H54 (cell line): Measurements from ENCODE around the gene RAB40B.
"Not testable (repeated sequence)": the region's sequence is repeated elsewhere in the genome, so short reads cannot be mapped to it uniquely, and the experiment has no call there.

Experiments
- DNase-seq: peaks from one replicate; pipeline ENCODE4 v3.0.0; 2011; ENCODE audit warnings: low spot score, mixed read lengths; ENCODE audit not compliant: insufficient read length
- FAIRE-seq: peaks from 3 replicates; lab custom pipeline; 2011; peaks lifted over from hg19 to GRCh38; lab: Jason Lieb, UNC
- POLR2A ChIP-seq: IDR thresholded peaks from 2 replicates; pipeline ENCODE4 v1.6.1; 2011; ENCODE audit warnings: low read depth, mild to moderate bottlenecking, low read length

The RAB40B gene

DNA sequence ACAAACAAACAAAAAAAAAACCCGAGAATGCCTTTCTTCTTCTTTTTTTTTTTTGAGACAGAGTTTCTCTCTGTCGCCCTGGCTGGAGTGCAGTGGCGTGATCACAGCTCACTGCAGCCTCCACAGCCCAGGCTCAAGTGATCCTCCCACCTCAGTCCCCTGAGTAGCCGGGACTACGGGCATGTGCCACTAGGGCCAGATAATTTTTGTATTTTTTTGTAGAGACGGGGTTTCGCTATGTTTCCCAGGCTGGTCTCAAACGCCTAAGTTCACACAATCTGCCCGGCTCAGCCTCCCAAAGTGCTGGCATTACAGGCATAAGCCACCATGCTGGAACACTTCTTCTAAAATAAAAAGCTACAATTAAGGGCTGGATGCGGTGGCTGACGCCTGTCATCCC, 33.3 kb downstream of the RAB40B start:
- TF ChIP-seq POLR2A: no peak
- FAIRE-seq: no peak

DNA sequence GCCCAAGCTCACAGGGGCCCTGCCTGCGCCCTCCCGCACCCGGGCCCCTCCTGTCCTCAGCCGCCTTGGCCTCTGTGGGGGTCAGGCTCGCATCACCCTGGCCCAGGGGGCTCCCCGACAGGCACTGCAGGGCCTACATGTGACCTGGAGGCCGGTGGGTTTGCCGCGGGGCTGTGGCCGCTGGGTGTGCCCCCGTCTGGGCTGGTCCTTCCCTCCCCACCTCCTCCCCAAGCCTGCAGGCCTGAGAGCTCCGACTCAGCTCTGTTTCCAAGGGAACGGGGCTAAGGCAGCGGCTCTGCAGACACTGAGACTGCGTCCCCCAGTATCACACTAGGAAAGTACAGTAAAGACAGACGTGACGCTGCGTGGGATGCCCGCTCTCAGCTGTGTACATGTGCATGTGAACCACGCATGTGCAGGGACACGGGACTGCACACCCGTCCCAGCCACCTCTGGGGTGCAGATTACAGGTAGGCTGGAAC, 33.8 kb downstream of the RAB40B start:
- FAIRE-seq (no peak), DNase-seq (no peak)
- TF ChIP-seq POLR2A: no peak

More for the DNA sequence above, 33.3 kb downstream of the RAB40B start:
- no peak for DNase-seq

DNA sequence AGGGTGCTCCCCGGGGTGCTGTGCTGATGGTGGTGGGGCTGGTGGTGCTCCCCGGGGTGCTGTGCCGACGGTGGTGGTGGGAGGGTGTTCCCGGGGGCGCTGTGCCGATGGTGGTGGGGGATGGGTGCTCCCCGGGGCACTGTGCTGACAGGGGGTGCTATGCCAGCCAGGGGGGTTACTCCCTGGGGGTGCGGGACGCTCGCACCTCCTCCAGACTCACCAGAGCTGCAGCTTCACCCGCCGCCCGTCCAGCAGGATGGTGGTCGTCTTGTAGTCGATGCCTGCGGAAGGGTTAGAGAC, 34.3 kb downstream of the RAB40B start:
- TF ChIP-seq POLR2A: no peak
- FAIRE-seq: no peak
- DNase-seq: no peak

DNA sequence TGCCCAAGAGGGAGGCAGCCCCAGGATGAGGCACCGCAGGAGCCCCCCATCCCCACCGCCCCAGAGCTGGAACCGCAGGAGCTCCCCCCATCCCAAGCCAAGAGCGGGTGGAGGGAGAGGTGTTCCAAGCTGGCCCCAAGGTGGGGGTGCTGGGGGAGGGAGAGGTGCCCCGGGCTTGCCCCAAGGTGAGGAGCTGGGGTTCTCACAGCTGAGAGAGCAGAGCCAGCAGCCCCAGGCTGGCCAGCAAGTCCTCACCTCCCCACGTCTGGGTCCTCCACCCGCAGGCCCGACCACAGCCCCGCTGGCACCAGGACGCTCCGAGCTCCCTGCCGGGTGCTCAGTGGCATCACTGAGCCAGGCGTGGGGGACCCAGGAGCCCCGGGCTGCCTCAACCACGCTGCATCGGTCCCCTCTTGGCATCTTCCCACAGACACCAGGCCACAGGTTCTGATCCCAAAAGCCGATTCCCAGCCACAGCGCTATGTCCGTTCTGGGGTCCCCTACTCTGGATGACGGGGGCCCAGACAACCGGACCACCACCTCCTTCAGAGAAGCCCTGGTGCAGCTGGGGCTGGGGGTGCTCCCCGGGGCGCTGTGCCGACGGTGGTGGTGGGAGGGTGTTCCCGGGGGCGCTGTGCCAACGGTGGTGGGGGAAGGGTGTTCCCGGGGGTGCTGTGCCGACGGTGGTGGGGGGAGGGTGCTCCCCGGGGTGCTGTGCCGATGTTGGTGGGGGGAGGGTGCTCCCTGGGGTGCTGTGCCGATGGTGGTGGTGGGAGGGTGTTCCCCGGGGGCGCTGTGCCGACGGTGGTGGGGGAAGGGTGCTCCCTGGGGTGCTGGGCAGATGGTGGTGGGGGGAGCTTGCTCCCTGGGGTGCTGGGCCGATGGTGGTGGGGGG, 34.9 kb downstream of the RAB40B start:
- DNase-seq (no peak), FAIRE-seq (no peak)
- TF ChIP-seq POLR2A: no peak

DNA sequence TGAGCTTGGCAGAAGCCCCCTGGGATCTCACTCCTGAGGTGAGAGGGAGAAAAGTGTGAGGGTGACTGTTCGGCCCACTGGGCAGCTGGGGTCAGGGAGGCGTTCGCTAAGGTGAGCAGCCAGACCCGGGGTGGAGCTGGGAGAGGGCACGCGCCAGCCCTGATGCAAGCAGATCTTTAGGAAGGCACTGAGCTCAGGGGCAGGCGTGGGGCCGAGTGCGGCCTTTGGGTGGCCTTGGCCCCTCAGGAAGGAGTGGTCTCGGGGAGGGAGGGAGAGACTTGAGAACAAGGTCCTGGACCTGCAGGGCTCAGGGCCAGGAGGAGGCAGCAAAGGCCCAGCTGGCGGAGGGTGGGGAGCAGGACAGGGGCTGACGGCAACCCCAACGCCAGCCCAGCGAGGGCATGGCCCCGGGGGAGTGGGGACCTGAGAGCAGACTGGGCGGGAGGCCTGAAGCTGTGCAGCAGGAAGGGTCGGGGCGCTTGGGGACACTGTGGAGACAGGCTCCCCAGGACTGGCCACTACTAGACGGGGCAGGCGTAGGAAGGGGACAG, 35.7 kb downstream of the RAB40B start:
- TF ChIP-seq POLR2A: no peak
- FAIRE-seq (no peak), DNase-seq (no peak)

DNA sequence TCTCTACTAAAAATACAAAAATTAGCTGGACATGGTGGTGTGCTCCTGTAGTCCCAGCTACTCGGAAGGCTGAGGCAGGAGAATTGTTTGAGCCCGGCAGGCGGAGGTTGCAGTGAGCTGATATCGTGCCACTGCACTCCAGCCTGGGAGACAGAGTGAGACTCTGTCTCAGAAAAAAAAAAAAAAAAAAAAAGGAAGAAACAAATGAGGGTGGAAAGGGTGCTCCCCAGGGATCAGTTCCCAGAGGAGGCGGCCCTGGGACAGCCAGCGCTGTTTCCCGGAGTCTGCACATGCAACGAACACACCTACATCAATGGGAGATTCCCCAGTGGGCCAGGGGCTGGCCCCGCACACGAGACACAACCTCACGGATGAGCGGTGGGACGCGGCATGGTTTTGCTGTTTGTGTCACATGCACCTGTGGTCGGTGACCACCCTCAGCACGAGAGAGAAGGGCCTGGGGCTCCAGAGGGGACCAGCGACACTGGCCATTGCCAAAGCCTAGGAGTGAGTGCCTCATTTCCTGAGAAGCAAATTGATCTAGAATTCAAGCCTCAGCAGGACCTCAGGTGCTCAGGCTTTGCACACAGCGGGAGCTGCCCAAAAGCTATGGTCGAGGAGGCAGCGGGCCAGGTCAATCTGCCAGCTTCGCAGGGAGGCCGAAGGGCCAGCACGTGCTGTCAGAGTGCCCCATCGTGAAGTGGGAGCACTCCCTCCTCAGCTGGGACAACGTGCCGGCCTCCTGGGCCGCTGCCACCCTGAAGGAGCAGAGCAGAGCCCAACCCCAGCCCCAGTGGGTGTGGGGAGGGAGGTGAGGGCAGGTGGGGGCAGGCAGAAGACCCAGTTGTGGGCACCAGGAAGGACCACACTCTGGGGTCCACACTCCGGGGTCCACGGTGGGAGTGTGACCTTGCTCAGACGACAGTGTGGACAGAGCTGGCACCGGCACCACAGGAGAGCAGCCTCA, 36.5 kb downstream of the RAB40B start:
- no peak for TF ChIP-seq POLR2A
- FAIRE-seq: no peak
- DNase-seq: no peak

DNA sequence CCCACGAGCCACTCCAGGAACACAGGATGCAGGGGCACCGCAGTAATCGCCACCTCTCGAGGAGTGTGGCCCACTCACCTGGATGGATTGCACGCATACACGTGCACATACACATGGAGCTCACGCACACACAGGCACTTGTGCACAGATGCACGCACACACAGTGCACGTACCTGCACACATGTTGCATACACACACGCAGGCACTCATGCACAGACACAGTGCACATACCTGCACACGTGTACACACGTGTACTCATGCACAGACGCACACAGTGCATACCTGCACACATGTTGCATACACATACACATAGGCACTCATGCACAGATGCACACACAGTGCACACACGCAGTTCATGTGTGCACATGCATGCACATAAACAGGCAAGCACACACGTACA, 38.6 kb downstream of the RAB40B start:
- no peak for TF ChIP-seq POLR2A
- DNase-seq (no peak), FAIRE-seq (no peak)

DNA sequence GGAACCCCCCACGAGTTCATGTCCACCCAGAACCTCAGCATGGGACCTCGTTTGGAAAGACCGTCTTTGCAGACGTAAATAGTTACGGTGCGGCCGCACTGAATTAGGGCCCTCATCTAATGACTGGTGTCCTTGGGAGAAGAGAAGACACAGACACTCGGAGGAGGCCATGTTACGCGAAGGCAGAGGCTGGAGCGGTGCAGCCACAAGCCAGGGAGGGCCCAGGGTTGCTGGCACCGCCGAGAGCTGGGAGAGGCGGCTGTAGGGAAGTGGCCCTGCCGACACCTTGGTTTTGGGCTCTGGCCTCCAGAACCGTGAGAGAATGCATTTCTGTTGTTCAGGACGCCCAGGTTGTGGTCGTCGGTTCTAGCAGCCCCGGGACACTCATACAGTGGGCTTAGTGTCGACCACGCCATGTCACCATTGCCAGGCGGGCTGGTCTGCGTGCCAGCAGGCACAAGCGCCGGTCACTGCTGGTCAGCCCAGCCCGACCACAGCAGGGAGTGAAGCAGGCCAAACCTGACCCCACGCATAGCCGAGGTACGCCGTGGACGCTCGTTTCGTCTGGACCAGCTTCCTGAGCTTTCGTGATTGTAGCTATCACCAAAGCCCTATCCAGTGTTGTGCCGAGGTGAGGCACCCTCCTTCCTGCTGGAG, 39.6 kb downstream of the RAB40B start:
- DNase-seq (no peak), FAIRE-seq (no peak)
- TF ChIP-seq POLR2A: no peak

DNA sequence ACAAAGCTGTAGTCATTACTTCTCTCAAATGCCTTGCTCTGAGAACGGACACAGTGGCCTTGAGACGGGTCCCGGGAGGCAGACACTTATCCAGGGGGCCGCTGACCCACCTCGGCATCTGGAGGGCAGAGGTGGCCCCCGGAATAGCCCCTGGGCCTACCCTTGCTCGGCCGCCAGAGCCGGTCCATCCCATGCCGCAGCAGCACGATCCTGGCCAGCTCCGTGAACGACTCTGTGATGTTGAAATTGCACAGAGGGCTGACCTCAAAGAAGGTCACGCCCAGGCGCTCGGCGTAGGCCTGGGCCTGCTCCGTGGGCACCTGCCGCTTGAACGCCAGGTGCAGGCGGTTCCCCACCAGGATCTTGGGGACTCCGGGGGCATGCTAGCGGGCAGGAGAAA, 40.2 kb downstream of the RAB40B start:
- no peak for TF ChIP-seq POLR2A
- FAIRE-seq (no peak), DNase-seq (no peak)

DNA sequence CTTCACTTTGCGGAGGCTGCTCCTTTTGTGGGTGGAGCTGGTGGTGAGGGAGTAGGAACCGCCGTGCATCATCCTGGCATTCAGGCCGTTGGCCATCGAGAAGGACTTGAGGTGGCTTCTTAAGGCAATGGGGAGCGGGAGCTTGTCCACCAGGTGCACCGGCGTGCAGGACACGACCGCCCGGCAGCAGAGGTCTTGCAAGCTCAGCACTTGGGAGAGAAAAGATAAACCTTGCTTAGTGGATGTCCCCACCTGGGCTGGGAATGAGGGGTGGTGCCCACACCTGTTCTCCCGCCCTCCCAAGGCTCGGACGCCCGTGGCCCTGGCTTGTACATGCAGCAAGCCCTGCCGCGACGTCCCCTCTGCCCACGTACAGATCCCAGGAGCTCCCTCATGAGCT, 40.6 kb downstream of the RAB40B start:
- DNase-seq (no peak), FAIRE-seq (no peak)

DNA sequence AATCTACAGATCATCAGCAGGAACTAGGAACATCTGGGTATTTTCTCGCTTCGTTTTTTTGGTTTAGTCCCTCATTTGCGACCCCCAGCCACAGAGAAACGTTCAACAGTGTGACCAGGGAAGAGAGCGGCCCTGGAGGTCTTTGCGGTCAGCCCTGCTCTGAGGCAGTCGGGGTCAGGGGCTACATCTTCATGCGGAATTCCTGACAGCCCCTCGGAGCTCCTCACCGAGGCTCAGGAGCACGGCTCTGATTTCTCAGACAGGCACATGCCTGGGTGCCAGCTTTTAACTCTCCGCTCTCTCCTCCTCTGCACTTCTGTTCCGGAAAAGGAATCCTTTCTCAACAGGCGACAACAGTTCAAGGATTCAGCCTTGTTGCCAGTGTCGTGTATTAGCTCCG, 42.2 kb downstream of the RAB40B start:
- no peak for FAIRE-seq
- DNase-seq: no peak
- no peak for TF ChIP-seq POLR2A

More for the DNA sequence above, 40.6 kb downstream of the RAB40B start:
- no peak for TF ChIP-seq POLR2A

DNA sequence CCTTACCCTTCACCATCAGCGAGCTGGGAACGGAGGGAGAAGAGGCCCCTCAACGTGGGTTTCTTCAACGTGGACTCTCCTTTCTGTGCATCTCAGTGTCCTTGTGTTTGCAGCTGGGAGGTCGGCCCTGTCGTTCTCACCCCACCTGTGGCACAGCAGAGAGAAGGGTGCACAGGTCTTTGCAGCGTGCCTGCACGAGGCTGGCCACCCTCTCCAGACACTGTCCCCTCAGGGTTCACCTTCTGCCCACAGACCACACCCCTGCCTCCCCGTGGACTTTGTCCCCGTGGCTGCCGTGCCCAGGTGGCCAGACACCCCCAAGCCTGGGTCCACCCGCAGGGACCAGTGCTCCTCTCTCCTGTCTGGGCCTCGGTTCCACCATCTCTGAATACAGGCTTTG, 43.0 kb downstream of the RAB40B start:
- DNase-seq (no peak), FAIRE-seq (no peak)
- no peak for TF ChIP-seq POLR2A

DNA sequence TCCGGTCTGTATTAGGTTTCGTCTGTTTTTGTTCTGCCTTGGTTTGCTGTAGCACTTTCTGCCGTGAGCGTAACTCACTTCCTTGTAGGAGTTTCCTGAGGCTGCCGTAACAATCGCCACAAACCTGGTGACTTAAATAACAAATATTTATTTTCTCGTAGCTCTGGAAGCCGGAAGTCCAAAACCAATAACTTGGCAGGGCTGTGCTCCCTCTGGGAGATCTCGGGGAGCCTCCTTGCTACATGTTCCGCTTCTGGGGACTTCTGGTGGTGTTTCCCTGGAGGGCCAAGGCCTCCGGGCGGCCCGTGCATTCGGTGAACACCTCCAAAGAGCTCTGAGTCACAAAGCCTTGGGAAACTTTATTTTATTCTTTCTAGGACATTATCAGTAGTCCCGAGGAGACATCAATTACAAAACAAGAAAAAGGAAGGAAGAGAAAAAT, 43.4 kb downstream of the RAB40B start:
- TF ChIP-seq POLR2A: no peak
- no peak for FAIRE-seq
- DNase-seq: no peak

DNA sequence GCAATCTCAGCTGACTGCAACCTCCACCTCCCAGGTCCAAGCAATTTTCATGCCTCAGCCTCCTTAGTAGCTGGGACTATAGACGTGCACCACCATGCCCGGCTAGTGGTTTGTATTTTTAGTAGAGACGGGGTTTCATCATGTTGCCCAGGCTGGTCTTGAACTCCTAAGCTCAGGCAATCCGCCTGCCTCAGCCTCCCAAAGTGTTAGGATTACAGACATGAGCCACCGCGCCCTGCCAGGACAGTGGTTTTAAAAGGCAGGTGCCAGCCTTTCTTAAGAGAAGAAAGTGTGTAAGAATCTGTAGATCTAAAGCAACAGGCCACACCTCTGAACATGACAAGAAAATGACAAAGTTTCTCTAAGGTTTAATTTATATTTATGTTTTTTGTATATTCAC, 43.9 kb downstream of the RAB40B start:
- not testable (repeated sequence) for FAIRE-seq

More for the DNA sequence above, 43.9 kb downstream of the RAB40B start:
- not testable (repeated sequence) for DNase-seq
